Fibroblast of pulmonary artery (primary cell): ENCODE results near the gene SLC25A4.
"Not testable (repeated sequence)": the region's sequence is repeated elsewhere in the genome, so short reads cannot be mapped to it uniquely, and the experiment has no call there.

Experiments
- DNase-seq: peaks from one replicate; pipeline ENCODE4 v3.0.0-alpha.2; 2010; ENCODE audit warnings: low read depth
- H3K4me3 ChIP-seq: replicated peaks from 2 replicates; pipeline ENCODE4 v1.5.1; 2011; ENCODE audit warnings: low read depth, mild to moderate bottlenecking, control low read depth, low read length, moderate library complexity
- CTCF ChIP-seq: IDR thresholded peaks from 2 replicates; pipeline ENCODE4 v1.5.1; 2011; ENCODE audit warnings: mild to moderate bottlenecking, control low read depth, low read length, inconsistent platforms; ENCODE audit errors: missing control alignments

The SLC25A4 gene

GRCh38 chr4:185110375-185110823 lies 32.7 kb upstream of the SLC25A4 start:
- H3K4me3 ChIP-seq = no peak overlapping the region
- no peak for TF ChIP-seq CTCF
- DNase-seq = no peak

GRCh38 chr4:185112104-185112503 lies 31.0 kb upstream of the SLC25A4 start:
- no peak overlapping the region for H3K4me3 ChIP-seq
- DNase-seq = peak; percentile 97
- TF ChIP-seq CTCF = no peak

DNA sequence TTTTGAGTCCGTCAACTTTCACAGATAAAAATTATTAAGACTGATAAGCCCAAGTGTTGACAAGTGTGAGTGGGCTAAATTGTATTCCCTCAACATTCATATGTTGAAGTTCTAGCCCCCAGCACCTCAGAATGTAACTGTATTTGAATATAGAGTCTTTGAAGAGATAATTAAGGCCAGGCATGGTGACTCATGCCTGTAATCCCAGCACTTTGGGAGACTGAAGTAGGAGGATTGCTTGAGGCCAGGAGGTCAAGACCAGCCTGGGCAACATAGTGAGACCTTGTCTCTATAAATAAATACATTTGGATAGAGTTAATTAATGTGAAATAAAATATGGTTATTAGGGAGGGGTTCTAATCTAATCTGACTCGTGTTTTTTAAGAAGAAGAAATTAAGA lies 29.7 kb upstream of the SLC25A4 start:
- DNase-seq = no peak
- H3K4me3 ChIP-seq = no peak overlapping the region
- no peak for TF ChIP-seq CTCF

DNA sequence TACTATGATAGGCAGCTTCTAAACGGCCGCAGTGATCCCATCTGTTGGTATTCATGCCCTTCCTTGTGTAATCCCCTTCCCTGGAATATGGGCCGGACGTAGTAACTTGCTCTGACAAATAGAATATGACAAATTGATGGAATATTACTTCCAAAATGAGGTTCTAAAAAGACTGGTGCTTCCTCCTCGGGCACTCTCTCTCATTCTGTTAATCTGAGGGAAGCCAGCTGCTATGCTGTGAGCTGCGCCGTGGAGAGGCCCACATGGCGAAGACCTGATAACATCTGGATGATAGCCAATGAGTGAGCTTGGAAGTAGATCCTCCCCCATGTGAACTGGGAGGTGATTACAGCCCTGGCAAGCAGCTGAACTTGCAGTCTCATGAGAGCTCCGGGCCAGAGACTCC lies 27.2 kb upstream of the SLC25A4 start:
- H3K4me3 ChIP-seq = no peak overlapping the region
- DNase-seq = peak; percentile 99

GRCh38 chr4:185117300-185117934 lies 25.6 kb upstream of the SLC25A4 start:
- TF ChIP-seq CTCF = no peak
- H3K4me3 ChIP-seq = no peak overlapping the region
- DNase-seq = no peak

More for the DNA sequence above, 27.2 kb upstream of the SLC25A4 start:
- TF ChIP-seq CTCF = no peak

- no peak for DNase-seq
- H3K4me3 ChIP-seq = no peak overlapping the region
- TF ChIP-seq CTCF = no peak
Measured at GRCh38 chr4:185118876-185119275, 24.2 kb upstream of the SLC25A4 start.

DNA sequence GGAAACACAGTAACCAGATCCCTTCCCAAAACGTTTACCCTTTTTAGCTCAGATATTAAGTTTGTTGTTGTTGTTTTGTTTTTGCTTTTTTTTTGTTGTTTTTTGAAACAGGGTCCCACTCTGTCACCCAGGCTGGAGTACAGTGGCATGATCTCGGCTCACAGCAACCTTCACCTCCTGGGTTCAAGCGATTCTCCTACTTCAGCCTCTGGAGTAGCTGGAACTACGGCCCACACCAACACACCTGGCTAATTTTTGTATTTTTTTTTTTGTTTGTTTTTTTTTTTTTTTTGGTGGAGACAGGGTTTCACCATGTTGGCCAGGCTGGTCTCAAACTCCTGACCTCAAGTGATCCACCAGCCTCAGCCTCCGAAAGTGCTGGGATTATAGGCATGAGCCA lies 23.6 kb upstream of the SLC25A4 start:
- DNase-seq, H3K4me3 ChIP-seq: not testable (repeated sequence)
